Lower lobe of right lung (tissue), 2 donors: ENCODE results near the gene DGKI. TPM values are rescaled to one million over a fixed set of nuclear protein-coding genes. Genes with fewer than 3 reads are reported as not detected.

Experiments
- ATAC-seq, 2 donors: fragments of 200-7000 bp; cut with Tn5 transposase; one replicate each; pipeline ENCODE4 v1.9.1; 2020 to 2022; ENCODE audit warnings: mild to moderate bottlenecking in 2 of 2, moderate library complexity in 2 of 2
- DNase-seq: peaks from one replicate; pipeline ENCODE4 v3.0.0-alpha.2; 2020
- H3K27ac ChIP-seq: fragments of 200-600 bp; one replicate; pipeline ENCODE4 v1.8.0; 2022
- H3K27me3 ChIP-seq: fragments of 200-600 bp; one replicate; pipeline ENCODE4 v1.8.0; 2022; ENCODE audit warnings: low read depth
- H3K36me3 ChIP-seq: fragments of 200-600 bp; one replicate; pipeline ENCODE4 v1.8.0; 2022; ENCODE audit warnings: mild to moderate bottlenecking
- H3K4me1 ChIP-seq: fragments of 200-600 bp; one replicate; pipeline ENCODE4 v1.8.0; 2022
- H3K4me3 ChIP-seq: fragments of 200-600 bp; one replicate; pipeline ENCODE4 v1.8.0; 2022; ENCODE audit warnings: mild to moderate bottlenecking
- H3K9me3 ChIP-seq: fragments of 200-600 bp; one replicate; pipeline ENCODE4 v1.8.0; 2022
- CTCF ChIP-seq: fragments of 200-600 bp; IDR thresholded peaks from one replicate; pipeline ENCODE4 v1.8.0; 2022; ENCODE audit warnings: antibody characterized with exemption, mild to moderate bottlenecking
- intact Hi-C: fragments of 100-400 bp; cut with DNase I; formaldehyde crosslinking; loops from one replicate; pipeline ENCODE4 v1.11.0; 2022
- long read RNA-seq: library from polyadenylated mRNA; unstranded; transcript quantifications from one replicate; pipeline ENCODE4 v2.0.0, GENCODE V29; 2021
- total RNA-seq: library from RNA; stranded (reverse); fragmentation: NEBNext Ultra II Directional; extraction: Animal tissue kit (Norgen Biotek cat#: 25700); gene quantifications from one replicate; pipeline ENCODE4 v1.2.1, GENCODE V29; 2021
- donor health status: DM: no; HTN: yes; CAD: no; lungs with severe emphysema.

DGKI gene
- total RNA-seq: 0.09 TPM
- long read RNA-seq: 0 reads

- no peaks in the 10 kb centered on the region for H3K9me3 ChIP-seq
- intact Hi-C loops: no loop called here
- H3K27me3 ChIP-seq: peaks cover 32% of the 10 kb centered on the region
- no peak within 1 kb of the TSS for H3K27ac ChIP-seq
- ATAC-seq: peak; percentile 28 to 43
- peak; percentile 37 for DNase-seq
- peaks cover 9% of the 10 kb centered on the region for H3K4me1 ChIP-seq
- H3K4me3 ChIP-seq: peak within 1 kb of the TSS; percentile 33
- H3K36me3 ChIP-seq: no peaks in the 10 kb centered on the region
- TF ChIP-seq CTCF: no peak
Observed at GRCh38 chr7:137846827-137847567, at the start of gene DGKI. Gene DGKI (minus strand): TSS chr7:137846974.

DNA sequence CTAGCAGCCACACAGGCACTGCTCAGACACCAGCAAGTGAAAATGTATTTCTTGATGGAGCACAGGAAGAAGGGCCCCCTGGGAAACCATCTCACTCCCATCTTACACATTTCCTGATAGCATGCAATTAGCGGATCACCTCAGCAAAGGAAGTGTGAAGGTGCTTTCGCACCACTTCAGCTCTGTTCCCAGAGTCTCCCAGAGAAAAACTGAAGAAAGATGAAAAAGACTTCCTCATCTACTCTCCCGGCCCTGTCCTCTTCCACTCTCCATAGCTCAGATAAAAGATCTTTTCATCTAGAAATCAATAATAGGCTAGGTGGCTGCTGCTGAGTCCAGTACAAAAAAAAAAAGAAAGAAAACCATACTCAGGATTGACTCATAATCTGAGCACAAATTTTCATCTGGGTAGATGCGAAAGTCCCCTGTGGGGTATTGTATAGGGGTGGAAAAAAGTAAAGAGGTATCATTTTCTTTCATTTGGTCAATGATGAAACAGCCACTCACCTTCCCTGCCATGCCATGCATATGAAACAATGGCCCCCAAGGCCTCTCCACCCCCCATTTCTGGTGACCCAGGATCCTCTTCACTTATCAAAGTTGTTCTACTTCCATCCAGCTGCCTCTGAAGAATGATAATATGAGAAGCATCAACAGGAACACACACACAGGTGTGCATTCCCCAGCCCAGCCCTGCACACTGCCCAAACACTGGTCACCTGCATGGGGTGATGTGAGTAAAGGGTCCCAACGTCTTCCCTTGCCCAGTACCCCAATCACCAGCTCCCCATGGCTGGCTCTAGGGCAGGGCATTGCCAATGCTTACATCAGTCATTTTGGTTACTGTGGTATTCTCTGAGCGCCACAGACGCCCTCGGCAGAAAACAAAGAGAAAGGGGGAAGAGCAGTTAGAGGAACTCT is 48.8 kb upstream of the DGKI start:
- DNase-seq (no peak), ATAC-seq (no peak)
- Histone ChIP-seq H3K4me1 (peaks cover 9% of the 10 kb centered on the region), H3K9me3 (no peaks in the 10 kb centered on the region), H3K4me3 (no peak overlapping the region), H3K27me3 (no peaks in the 10 kb centered on the region), H3K27ac (no peak overlapping the region), H3K36me3 (peaks cover 88% of the 10 kb centered on the region)
- intact Hi-C loops: loop anchor here (5.0 kb wide), 1 partner anchor 238 kb away; no protein-coding TSS in a partner anchor
- TF ChIP-seq CTCF: no peak

- intact Hi-C loops: no loop called here
- H3K36me3 ChIP-seq: peaks cover 90% of the 10 kb centered on the region
- DNase-seq: no peak
Observed at GRCh38 chr7:137893143-137893742, 46.5 kb upstream of the DGKI start.

DNA sequence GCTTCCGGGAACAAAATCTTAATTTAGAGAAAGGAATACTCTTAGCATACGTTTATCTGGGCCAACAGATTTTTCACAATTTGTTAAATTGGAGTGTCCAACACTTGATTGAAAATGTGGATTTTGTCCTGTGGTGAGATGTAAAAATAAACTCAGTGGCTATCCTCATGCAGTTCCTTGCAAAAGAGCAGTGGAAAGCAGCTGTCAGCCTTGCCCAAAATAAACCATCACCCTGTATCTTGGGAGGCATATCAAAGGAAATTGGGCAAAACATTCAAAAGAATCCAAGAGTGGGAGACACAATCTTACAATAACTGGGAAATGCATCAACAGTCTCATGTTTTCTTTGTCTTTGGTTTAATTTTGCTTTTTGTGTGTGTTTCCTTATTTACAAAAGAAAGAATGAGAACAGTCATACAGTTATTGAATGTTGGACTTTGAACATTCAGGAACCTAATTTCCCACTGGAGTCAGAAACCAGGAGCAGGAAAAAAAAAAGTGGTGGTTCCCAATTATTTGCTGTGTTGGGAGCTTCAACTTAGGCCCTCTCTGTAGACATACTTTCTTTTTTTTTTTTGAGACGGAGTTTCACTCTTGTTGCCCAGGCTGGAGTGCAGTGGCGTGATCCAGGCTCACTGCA is 44.4 kb upstream of the DGKI start:
- H3K36me3 ChIP-seq: peaks cover 89% of the 10 kb centered on the region
- no peak overlapping the region for H3K27ac ChIP-seq
- no peaks in the 10 kb centered on the region for H3K27me3 ChIP-seq
- DNase-seq (no peak), ATAC-seq (no peak)
- TF ChIP-seq CTCF: no peak
- H3K4me3 ChIP-seq: no peak overlapping the region
- H3K9me3 ChIP-seq: no peaks in the 10 kb centered on the region
- H3K4me1 ChIP-seq: no peaks in the 10 kb centered on the region
- intact Hi-C loops: no loop called here

More at GRCh38 chr7:137893143-137893742, 46.5 kb upstream of the DGKI start:
- TF ChIP-seq CTCF: no peak
- no peaks in the 10 kb centered on the region for H3K27me3 ChIP-seq
- no peaks in the 10 kb centered on the region for H3K4me1 ChIP-seq
- no peaks in the 10 kb centered on the region for H3K9me3 ChIP-seq
- H3K27ac ChIP-seq: no peak overlapping the region
- H3K4me3 ChIP-seq: no peak overlapping the region
- no peak for ATAC-seq

- intact Hi-C loops: no loop called here
- ATAC-seq: no peak
Observed at GRCh38 chr7:137890449-137890921, 43.7 kb upstream of the DGKI start.

More at GRCh38 chr7:137890449-137890921, 43.7 kb upstream of the DGKI start:
- Histone ChIP-seq H3K27ac (no peak overlapping the region), H3K4me1 (no peaks in the 10 kb centered on the region), H3K27me3 (no peaks in the 10 kb centered on the region), H3K36me3 (peaks cover 89% of the 10 kb centered on the region), H3K4me3 (no peak overlapping the region), H3K9me3 (no peaks in the 10 kb centered on the region)
- no peak for DNase-seq
- TF ChIP-seq CTCF: no peak
